ENCODE data around the gene GMNN. TPM values are rescaled to one million over a fixed set of nuclear protein-coding genes. Genes with fewer than 3 reads are reported as not detected.

The GMNN gene
- total RNA-seq, 4 donors from 2014 or later, result 8.7 to 28.2 (median 17.4) TPM

DNA sequence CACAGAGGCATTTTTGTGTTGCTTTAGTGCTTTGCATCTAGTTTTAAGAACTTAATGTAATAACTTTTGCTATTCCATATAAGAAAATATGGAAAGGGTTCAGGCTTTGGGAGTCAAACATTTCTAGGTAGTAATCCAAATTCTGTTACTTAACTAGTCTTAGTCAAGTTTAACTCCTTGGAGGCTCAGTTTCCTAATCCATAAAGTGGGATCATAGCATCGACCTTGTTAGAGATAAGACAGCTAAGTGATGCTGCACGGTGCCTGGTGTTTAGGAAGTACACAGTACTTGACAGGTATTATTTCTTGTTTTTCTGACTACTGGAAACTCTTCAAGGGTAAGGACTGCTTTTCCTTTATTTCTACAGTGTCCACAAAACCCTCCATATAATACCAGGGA, 48.4 kb downstream of the GMNN start:
- Histone ChIP-seq H3K4me3 (no peak overlapping the region), H3K9me3 (no peaks in the 10 kb centered on the region), H3K27me3 (no peaks in the 10 kb centered on the region), H3K4me1 (no peaks in the 10 kb centered on the region), H3K27ac (no peak overlapping the region), H3K36me3 (no peaks in the 10 kb centered on the region)
- TF ChIP-seq POLR2A (IDR thresholded peaks at IDR 0.05), result no peak
- TF ChIP-seq, protein P1, sequence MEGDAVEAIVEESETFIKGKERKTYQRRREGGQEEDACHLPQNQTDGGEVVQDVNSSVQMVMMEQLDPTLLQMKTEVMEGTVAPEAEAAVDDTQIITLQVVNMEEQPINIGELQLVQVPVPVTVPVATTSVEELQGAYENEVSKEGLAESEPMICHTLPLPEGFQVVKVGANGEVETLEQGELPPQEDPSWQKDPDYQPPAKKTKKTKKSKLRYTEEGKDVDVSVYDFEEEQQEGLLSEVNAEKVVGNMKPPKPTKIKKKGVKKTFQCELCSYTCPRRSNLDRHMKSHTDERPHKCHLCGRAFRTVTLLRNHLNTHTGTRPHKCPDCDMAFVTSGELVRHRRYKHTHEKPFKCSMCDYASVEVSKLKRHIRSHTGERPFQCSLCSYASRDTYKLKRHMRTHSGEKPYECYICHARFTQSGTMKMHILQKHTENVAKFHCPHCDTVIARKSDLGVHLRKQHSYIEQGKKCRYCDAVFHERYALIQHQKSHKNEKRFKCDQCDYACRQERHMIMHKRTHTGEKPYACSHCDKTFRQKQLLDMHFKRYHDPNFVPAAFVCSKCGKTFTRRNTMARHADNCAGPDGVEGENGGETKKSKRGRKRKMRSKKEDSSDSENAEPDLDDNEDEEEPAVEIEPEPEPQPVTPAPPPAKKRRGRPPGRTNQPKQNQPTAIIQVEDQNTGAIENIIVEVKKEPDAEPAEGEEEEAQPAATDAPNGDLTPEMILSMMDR (IDR thresholded peaks at IDR 0.05), result no peak
- DNase-seq, result no peak
- intact Hi-C loops (cut with DNase I; ENCODE audit: low total_unique reads), result no loop called here

GRCh38 chr6:24824142-24824938, 49.6 kb downstream of the GMNN start:
- H3K9me3 ChIP-seq, result no peaks in the 10 kb centered on the region
- H3K4me3 ChIP-seq, result no peak overlapping the region
- intact Hi-C loops (cut with DNase I; ENCODE audit: low total_unique reads), result no loop called here
- H3K36me3 ChIP-seq, result no peaks in the 10 kb centered on the region
- no peak for TF ChIP-seq POLR2A (IDR thresholded peaks at IDR 0.05)
- TF ChIP-seq, protein P1 (IDR thresholded peaks at IDR 0.05), result no peak
- H3K27me3 ChIP-seq, result no peaks in the 10 kb centered on the region
- H3K4me1 ChIP-seq, result no peaks in the 10 kb centered on the region
- DNase-seq, result no peak
- no peak overlapping the region for H3K27ac ChIP-seq

- Histone ChIP-seq H3K4me3 (no peak overlapping the region), H3K36me3 (no peaks in the 10 kb centered on the region), H3K27ac (no peak overlapping the region), H3K27me3 (no peaks in the 10 kb centered on the region), H3K9me3 (no peaks in the 10 kb centered on the region), H3K4me1 (no peaks in the 10 kb centered on the region)
- no peak for TF ChIP-seq POLR2A (IDR thresholded peaks at IDR 0.05)
- TF ChIP-seq, protein P1 (IDR thresholded peaks at IDR 0.05), result no peak
- no peak for DNase-seq
- intact Hi-C loops (cut with DNase I; ENCODE audit: low total_unique reads), result no loop called here
Observed at GRCh38 chr6:24825130-24825630, 50.4 kb downstream of the GMNN start.

GRCh38 chr6:24827162-24827561, 52.4 kb downstream of the GMNN start:
- Histone ChIP-seq H3K36me3 (no peaks in the 10 kb centered on the region), H3K27me3 (no peaks in the 10 kb centered on the region), H3K9me3 (no peaks in the 10 kb centered on the region), H3K27ac (no peak overlapping the region), H3K4me3 (no peak overlapping the region), H3K4me1 (no peaks in the 10 kb centered on the region)
- DNase-seq, result no peak
- TF ChIP-seq POLR2A (IDR thresholded peaks at IDR 0.05), result no peak
- TF ChIP-seq, protein P1 (IDR thresholded peaks at IDR 0.05), result no peak
- intact Hi-C loops (cut with DNase I; ENCODE audit: low total_unique reads), result no loop called here

GRCh38 chr6:24827970-24828369, 53.2 kb downstream of the GMNN start:
- Histone ChIP-seq H3K4me3 (no peak overlapping the region), H3K27me3 (no peaks in the 10 kb centered on the region), H3K9me3 (no peaks in the 10 kb centered on the region), H3K36me3 (no peaks in the 10 kb centered on the region), H3K4me1 (no peaks in the 10 kb centered on the region), H3K27ac (no peak overlapping the region)
- no peak for TF ChIP-seq POLR2A (IDR thresholded peaks at IDR 0.05)
- TF ChIP-seq, protein P1 (IDR thresholded peaks at IDR 0.05), result no peak
- DNase-seq, result no peak
- intact Hi-C loops (cut with DNase I; ENCODE audit: low total_unique reads), result no loop called here

Measured in uterus (tissue), 4 donors.